ENCODE results near the gene GAL3ST2.
"Not testable (repeated sequence)": the region's sequence is repeated elsewhere in the genome, so short reads cannot be mapped to it uniquely, and the experiment has no call there.

The GAL3ST2 gene

GRCh38 chr2:241748468-241749256 is 28.0 kb upstream of the GAL3ST2 start:
- no peak for DNase-seq

- no peak for DNase-seq
Observed at GRCh38 chr2:241750076-241750840, 26.4 kb upstream of the GAL3ST2 start.

GRCh38 chr2:241751152-241751551 is 25.5 kb upstream of the GAL3ST2 start:
- DNase-seq: no peak

- no peak for DNase-seq
Observed at GRCh38 chr2:241751776-241752175, 24.8 kb upstream of the GAL3ST2 start.

GRCh38 chr2:241752253-241752652 is 24.4 kb upstream of the GAL3ST2 start:
- DNase-seq: no peak

- DNase-seq: no peak
Observed at GRCh38 chr2:241752689-241753276, 23.8 kb upstream of the GAL3ST2 start.

- no peak for DNase-seq
Observed at GRCh38 chr2:241753493-241753892, 23.1 kb upstream of the GAL3ST2 start.

GRCh38 chr2:241754042-241754441 is 22.6 kb upstream of the GAL3ST2 start:
- DNase-seq: no peak

GRCh38 chr2:241755166-241755565 is 21.5 kb upstream of the GAL3ST2 start:
- no peak for DNase-seq

GRCh38 chr2:241755777-241756176 is 20.8 kb upstream of the GAL3ST2 start:
- DNase-seq: no peak

- DNase-seq: no peak
Observed at GRCh38 chr2:241759067-241759807, 17.4 kb upstream of the GAL3ST2 start.

GRCh38 chr2:241759893-241760292 is 16.7 kb upstream of the GAL3ST2 start:
- not testable (repeated sequence) for DNase-seq

GRCh38 chr2:241760301-241760771 is 16.3 kb upstream of the GAL3ST2 start:
- DNase-seq: no peak

- peak; percentile 14 for DNase-seq
Observed at GRCh38 chr2:241762321-241762932, 14.2 kb upstream of the GAL3ST2 start.

- no peak for DNase-seq
Observed at GRCh38 chr2:241762933-241763369, 13.7 kb upstream of the GAL3ST2 start.

GRCh38 chr2:241763551-241764274 is 12.9 kb upstream of the GAL3ST2 start:
- DNase-seq: no peak

- no peak for DNase-seq
Observed at GRCh38 chr2:241764275-241765241, 12.1 kb upstream of the GAL3ST2 start.

- DNase-seq: no peak
Observed at GRCh38 chr2:241767464-241768250, 9.0 kb upstream of the GAL3ST2 start.

GRCh38 chr2:241768251-241768711 is 8.3 kb upstream of the GAL3ST2 start:
- no peak for DNase-seq

GRCh38 chr2:241768850-241769249 is 7.8 kb upstream of the GAL3ST2 start:
- no peak for DNase-seq
